ENCODE measurements around the gene TBC1D10A.

DNA sequence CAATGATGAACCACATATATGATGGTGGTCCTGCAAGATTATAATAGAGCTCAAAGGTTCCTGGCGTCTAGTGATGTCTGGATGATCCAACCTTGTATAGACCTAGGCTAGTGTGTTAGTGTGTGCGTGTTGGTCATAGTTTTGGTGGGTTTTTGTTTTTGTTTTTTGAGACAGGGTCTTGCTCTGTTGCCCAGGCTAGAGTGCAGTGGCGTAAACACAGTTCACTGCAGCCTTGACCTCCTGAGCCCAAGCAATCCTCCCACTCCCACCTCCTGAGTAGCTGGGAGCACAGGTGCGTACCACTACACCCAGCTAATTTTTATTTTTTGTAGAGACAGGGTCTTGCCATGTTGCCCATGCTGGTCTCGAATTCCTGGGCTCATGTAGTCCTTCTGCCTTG, 46.8 kb downstream of the TBC1D10A start:
- TF ChIP-seq, protein P1, sequence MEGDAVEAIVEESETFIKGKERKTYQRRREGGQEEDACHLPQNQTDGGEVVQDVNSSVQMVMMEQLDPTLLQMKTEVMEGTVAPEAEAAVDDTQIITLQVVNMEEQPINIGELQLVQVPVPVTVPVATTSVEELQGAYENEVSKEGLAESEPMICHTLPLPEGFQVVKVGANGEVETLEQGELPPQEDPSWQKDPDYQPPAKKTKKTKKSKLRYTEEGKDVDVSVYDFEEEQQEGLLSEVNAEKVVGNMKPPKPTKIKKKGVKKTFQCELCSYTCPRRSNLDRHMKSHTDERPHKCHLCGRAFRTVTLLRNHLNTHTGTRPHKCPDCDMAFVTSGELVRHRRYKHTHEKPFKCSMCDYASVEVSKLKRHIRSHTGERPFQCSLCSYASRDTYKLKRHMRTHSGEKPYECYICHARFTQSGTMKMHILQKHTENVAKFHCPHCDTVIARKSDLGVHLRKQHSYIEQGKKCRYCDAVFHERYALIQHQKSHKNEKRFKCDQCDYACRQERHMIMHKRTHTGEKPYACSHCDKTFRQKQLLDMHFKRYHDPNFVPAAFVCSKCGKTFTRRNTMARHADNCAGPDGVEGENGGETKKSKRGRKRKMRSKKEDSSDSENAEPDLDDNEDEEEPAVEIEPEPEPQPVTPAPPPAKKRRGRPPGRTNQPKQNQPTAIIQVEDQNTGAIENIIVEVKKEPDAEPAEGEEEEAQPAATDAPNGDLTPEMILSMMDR (IDR thresholded peaks at IDR 0.05; ENCODE audit: insufficient read depth, low read length) = no peak
- TF ChIP-seq POLR2AphosphoS5 (IDR thresholded peaks at IDR 0.05; ENCODE audit: low read depth) = no peak
- TF ChIP-seq, protein P2, sequence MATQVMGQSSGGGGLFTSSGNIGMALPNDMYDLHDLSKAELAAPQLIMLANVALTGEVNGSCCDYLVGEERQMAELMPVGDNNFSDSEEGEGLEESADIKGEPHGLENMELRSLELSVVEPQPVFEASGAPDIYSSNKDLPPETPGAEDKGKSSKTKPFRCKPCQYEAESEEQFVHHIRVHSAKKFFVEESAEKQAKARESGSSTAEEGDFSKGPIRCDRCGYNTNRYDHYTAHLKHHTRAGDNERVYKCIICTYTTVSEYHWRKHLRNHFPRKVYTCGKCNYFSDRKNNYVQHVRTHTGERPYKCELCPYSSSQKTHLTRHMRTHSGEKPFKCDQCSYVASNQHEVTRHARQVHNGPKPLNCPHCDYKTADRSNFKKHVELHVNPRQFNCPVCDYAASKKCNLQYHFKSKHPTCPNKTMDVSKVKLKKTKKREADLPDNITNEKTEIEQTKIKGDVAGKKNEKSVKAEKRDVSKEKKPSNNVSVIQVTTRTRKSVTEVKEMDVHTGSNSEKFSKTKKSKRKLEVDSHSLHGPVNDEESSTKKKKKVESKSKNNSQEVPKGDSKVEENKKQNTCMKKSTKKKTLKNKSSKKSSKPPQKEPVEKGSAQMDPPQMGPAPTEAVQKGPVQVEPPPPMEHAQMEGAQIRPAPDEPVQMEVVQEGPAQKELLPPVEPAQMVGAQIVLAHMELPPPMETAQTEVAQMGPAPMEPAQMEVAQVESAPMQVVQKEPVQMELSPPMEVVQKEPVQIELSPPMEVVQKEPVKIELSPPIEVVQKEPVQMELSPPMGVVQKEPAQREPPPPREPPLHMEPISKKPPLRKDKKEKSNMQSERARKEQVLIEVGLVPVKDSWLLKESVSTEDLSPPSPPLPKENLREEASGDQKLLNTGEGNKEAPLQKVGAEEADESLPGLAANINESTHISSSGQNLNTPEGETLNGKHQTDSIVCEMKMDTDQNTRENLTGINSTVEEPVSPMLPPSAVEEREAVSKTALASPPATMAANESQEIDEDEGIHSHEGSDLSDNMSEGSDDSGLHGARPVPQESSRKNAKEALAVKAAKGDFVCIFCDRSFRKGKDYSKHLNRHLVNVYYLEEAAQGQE (IDR thresholded peaks at IDR 0.05; ENCODE audit: insufficient replicate concordance, low read depth) = no peak
- TF ChIP-seq GABPA (IDR thresholded peaks at IDR 0.05; ENCODE audit: low read depth) = no peak
